Sigmoid colon (tissue), 7 donors: Measurements from ENCODE around the gene AKAP7. TPM values are rescaled to one million over a fixed set of nuclear protein-coding genes. Genes with fewer than 3 reads are reported as not detected.
"Not testable (repeated sequence)": the region's sequence is repeated elsewhere in the genome, so short reads cannot be mapped to it uniquely, and the experiment has no call there.

ENCODE experiments used
- DNase-seq: peaks from one replicate; pipeline ENCODE4 v3.0.0-alpha.2; 2019
- H3K27ac ChIP-seq, 4 donors: fragments of 200-600 bp; sonication (generic); one replicate each; pipeline ENCODE4 v1.5.1; 2016 to 2019; ENCODE audit warnings: mild to moderate bottlenecking in 1 of 4
- H3K27me3 ChIP-seq, 3 donors: fragments of 200-600 bp; sonication (generic); one replicate each; pipeline ENCODE4 v1.5.1; 2019; ENCODE audit warnings: mild to moderate bottlenecking in 1 of 3
- H3K36me3 ChIP-seq, 4 donors: fragments of 200-600 bp; sonication (generic); one replicate each; pipeline ENCODE4 v1.5.1; 2016 to 2019
- H3K4me1 ChIP-seq, 4 donors: fragments of 200-600 bp; sonication (generic); one replicate each; pipeline ENCODE4 v1.5.1; 2017 to 2019
- H3K4me3 ChIP-seq, 4 donors: fragments of 200-600 bp; sonication (generic); one replicate each; pipeline ENCODE4 v1.5.1; 2017 to 2019; ENCODE audit warnings: mild to moderate bottlenecking in 2 of 4, moderate library complexity in 1 of 4
- H3K9me3 ChIP-seq, 4 donors: fragments of 200-600 bp in 3 of 4; sonication (generic) in 3 of 4; one replicate each; pipeline versions ENCODE4 v1.5.1 to v1.6.1; 2013 to 2019
- EP300 ChIP-seq, 4 donors: sonication (generic); formaldehyde crosslinking; IDR thresholded peaks; one replicate each; pipeline ENCODE4 v1.6.1; 2017; ENCODE audit warnings: antibody characterized with exemption in 4 of 4
- POLR2A ChIP-seq, 2 donors: fragments of 450-650 bp; IDR thresholded peaks; one replicate each; pipeline ENCODE4 v1.6.1; 2016; ENCODE audit warnings: antibody characterized with exemption in 2 of 2, mild to moderate bottlenecking in 2 of 2, moderate library complexity in 2 of 2
- POLR2AphosphoS5 ChIP-seq, 4 donors: sonication (generic); formaldehyde crosslinking; IDR thresholded peaks; one replicate each; pipeline ENCODE4 v1.6.1; 2017; ENCODE audit warnings: antibody characterized with exemption in 4 of 4
- WGBS, 2 donors: extraction: QIAGEN DNeasy Blood & Tissue Kit; methylation state at CpG; one replicate each; pipeline ENCODE4 v1.1.7; 2013; 5-methylcytosine and 5-hydroxymethylcytosine counted together
- intact Hi-C: fragments of 100-400 bp; cut with DNase I; formaldehyde crosslinking; loops from one replicate; pipeline ENCODE4 v1.15.1; 2023
- polyA plus RNA-seq, 3 donors: library from polyadenylated mRNA; stranded (reverse); fragments of 200-250 nt; gene quantifications; one replicate each; pipeline ENCODE4 v1.2.3, GENCODE V29; 2013
- total RNA-seq, 4 donors: library from RNA; depleted of rRNA; stranded (reverse); fragments of >200 nt; gene quantifications; one replicate each; pipeline ENCODE4 v1.1.0, GENCODE V29; 2016
- TF ChIP-seq, protein P1 (sequence below), 4 experiments: fragments of 450-650 bp in 3 of 4; fragments of 200-600 bp in 1 of 4; IDR thresholded peaks; one replicate each; pipeline ENCODE4 v1.5.1; 2016 to 2019; ENCODE audit warnings: antibody characterized with exemption in 4 of 4, mild to moderate bottlenecking in 3 of 4, moderate library complexity in 2 of 4
- donor health status: healthy with polysubstance abuse.
- donor health status: Bipolar disorder and iron deficiency.
- donor health status: healthy.

Gene AKAP7
- total and polyA plus RNA-seq, 7 donors: 7.9 to 23.8 (median 18.7) TPM

DNA sequence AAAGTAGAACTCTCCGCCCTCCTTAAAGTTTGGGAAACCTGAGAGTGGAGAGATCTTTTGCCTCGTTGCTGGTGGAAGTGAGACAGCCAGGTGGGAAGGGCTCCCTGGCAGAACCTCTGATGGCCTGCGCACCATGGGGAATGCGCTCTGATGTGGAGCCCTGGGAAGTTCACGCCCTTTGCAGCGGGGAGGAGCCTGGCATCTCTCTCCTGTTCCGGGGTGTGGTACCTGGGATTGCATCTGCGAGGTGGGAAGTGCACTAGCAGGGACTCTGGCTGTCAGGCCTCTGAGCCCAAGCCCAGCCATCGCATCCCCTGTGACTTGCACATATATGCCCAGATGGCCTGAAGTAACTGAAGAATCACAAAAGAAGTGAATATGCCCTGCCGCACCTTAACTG lies 159.8 kb downstream of the AKAP7 start:
- Histone ChIP-seq H3K27ac (no peak overlapping the region), H3K9me3 (no peaks in the 10 kb centered on the region), H3K27me3 (no peaks in the 10 kb centered on the region), H3K4me3 (no peak overlapping the region), H3K4me1 (no peaks in the 10 kb centered on the region), H3K36me3 (no peaks in the 10 kb centered on the region)
- DNase-seq: no peak
- TF ChIP-seq EP300 (IDR thresholded peaks at IDR 0.05) (no peak), POLR2A (IDR thresholded peaks at IDR 0.05) (no peak), POLR2AphosphoS5 (IDR thresholded peaks at IDR 0.05) (no peak)
- TF ChIP-seq, protein P1, sequence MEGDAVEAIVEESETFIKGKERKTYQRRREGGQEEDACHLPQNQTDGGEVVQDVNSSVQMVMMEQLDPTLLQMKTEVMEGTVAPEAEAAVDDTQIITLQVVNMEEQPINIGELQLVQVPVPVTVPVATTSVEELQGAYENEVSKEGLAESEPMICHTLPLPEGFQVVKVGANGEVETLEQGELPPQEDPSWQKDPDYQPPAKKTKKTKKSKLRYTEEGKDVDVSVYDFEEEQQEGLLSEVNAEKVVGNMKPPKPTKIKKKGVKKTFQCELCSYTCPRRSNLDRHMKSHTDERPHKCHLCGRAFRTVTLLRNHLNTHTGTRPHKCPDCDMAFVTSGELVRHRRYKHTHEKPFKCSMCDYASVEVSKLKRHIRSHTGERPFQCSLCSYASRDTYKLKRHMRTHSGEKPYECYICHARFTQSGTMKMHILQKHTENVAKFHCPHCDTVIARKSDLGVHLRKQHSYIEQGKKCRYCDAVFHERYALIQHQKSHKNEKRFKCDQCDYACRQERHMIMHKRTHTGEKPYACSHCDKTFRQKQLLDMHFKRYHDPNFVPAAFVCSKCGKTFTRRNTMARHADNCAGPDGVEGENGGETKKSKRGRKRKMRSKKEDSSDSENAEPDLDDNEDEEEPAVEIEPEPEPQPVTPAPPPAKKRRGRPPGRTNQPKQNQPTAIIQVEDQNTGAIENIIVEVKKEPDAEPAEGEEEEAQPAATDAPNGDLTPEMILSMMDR (IDR thresholded peaks at IDR 0.05): no peak
- intact Hi-C loops: no loop called here
- WGBS, 2 donors: 95 to 96% methylated on average over 10 of the region's 10 CpGs

DNA sequence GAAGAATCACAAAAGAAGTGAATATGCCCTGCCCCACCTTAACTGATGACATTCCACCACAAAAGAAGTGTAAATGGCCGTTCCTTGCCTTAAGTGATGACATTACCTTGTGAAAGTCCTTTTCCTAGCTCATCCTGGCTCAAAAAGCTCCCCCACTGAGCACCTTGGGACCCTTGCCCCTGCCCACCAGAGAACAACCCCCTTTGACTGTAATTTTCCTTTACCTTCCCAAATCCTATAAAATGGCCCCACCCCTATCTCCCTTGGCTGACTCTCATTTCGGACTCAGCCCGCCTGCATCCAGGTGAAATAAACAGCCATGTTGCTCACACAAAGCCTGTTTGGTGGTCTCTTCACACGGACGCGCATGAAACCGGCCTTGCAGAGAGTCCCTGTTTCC lies 165.6 kb downstream of the AKAP7 start:
- H3K9me3 ChIP-seq, H3K4me3 ChIP-seq, H3K36me3 ChIP-seq, DNase-seq, H3K4me1 ChIP-seq, intact Hi-C loops, H3K27ac ChIP-seq, H3K27me3 ChIP-seq: not testable (repeated sequence)
- WGBS, 2 donors: 92 to 95% methylated on average over 7 of the region's 7 CpGs

DNA sequence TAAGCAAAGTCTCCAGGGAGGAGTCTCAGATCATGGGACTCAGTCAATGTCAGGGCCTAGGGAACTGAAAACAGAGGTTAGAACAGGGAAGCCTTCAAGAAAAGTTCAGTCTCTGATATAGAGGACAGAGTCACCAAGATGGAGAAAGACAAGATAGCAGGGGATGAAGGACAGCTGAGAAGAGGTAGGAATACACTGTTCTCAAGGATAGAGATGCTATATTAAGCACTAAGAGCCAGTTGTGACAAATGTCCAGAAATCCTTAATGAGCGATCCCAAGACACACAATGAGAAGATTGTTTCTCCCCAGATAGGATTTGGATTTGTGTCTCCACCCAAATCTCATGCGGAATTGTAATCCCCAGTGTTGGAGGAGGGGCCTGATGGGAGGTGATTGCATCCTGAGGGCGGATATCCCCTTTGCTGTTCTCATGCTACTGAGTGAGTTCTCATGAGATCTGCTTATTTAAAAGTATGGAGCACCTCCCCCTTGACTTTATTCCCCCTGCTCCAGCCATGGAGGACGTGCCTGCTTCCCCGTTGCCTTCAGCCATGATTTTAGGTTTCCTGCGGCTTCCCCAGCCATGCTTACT lies 168.2 kb downstream of the AKAP7 start:
- 92 to 95% methylated on average over 6 of the region's 6 CpGs for WGBS, 2 donors
- H3K4me1 ChIP-seq: no peaks in the 10 kb centered on the region
- no peak for DNase-seq
- H3K36me3 ChIP-seq: no peaks in the 10 kb centered on the region
- H3K27me3 ChIP-seq: no peaks in the 10 kb centered on the region
- H3K27ac ChIP-seq: no peak overlapping the region
- H3K9me3 ChIP-seq: no peaks in the 10 kb centered on the region
- TF ChIP-seq, protein P1 (IDR thresholded peaks at IDR 0.05): no peak
- no peak overlapping the region for H3K4me3 ChIP-seq
- intact Hi-C loops: no loop called here

DNA sequence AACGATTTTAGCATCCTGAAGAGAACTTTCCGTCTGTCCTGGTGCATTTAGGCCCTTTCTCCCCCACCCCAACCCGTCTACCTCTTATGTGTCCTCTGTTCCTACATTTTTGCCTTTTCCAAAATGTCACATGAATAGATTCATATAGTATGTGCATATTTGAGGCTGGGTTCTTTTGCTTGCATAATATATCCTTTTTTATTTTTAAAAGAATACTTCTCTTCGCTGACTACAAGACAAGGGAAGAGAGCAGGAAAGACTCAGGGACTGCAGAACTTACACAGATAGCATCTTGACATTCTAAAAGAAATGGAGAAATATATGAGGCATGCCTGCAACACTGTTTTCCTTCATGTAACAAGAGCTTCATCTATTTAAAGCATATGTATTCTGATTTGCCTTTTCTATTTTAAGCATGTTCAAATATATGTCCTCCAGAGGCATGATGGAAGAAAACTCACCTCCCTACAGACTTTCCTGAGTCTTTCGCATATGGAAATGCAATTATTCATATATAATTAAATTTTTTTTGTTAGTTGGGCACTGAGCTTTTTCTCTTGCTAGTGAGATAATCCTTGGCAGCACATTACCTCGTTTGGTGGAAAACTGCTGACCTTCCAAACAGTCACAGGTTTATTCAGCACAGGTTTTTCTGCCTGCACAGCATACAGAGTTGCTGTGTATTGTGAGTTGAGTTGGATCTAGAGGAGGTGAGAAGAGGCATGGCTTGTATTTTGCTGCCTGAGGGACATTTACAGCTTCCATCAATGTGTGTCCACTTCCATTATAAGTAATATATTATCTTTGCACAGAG lies 170.0 kb downstream of the AKAP7 start:
- no peaks in the 10 kb centered on the region for H3K27me3 ChIP-seq
- no peak for DNase-seq
- 83% methylated on average over 6 of the region's 6 CpGs for WGBS, 2 donors
- no peak overlapping the region for H3K4me3 ChIP-seq
- H3K36me3 ChIP-seq: no peaks in the 10 kb centered on the region
- no peak overlapping the region for H3K27ac ChIP-seq
- H3K4me1 ChIP-seq: no peaks in the 10 kb centered on the region
- intact Hi-C loops: no loop called here
- H3K9me3 ChIP-seq: peaks cover 0 to 2% (median 0%) of the 10 kb centered on the region in 4 donors
- TF ChIP-seq POLR2A (IDR thresholded peaks at IDR 0.05) (no peak), POLR2AphosphoS5 (IDR thresholded peaks at IDR 0.05) (no peak), EP300 (IDR thresholded peaks at IDR 0.05) (no peak)
- TF ChIP-seq, protein P1 (IDR thresholded peaks at IDR 0.05): no peak

DNA sequence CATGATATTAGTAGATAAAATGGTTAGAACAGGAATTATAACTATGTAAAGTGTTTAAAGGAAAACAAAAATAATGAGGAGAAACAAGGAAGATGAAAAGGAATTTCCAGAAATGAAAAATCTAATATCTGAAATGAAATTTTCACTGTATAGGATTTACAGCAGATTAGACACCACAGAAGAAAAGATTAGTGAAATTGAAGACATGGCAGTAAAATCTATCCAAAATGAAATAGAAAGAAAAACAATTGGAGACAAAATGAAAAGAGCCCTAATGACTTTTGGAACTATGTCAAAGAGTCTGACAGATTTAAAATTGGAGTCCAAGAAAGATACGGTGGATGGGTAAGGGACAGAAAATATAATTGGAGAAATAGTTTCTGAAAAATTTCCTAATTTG lies 174.2 kb downstream of the AKAP7 start:
- DNase-seq: no peak
- Histone ChIP-seq H3K27me3 (no peaks in the 10 kb centered on the region), H3K9me3 (peaks cover 0 to 4% (median 0%) of the 10 kb centered on the region in 4 donors), H3K4me1 (no peaks in the 10 kb centered on the region), H3K27ac (no peak overlapping the region), H3K36me3 (no peaks in the 10 kb centered on the region), H3K4me3 (no peak overlapping the region)
- WGBS, 2 donors: 98 to 100% methylated on average over 1 of the region's 1 CpG
- TF ChIP-seq POLR2A (IDR thresholded peaks at IDR 0.05) (no peak), POLR2AphosphoS5 (IDR thresholded peaks at IDR 0.05) (no peak), EP300 (IDR thresholded peaks at IDR 0.05) (no peak)
- TF ChIP-seq, protein P1 (IDR thresholded peaks at IDR 0.05): no peak
- intact Hi-C loops: no loop called here
